HepG2 (cell line): Measurements from ENCODE around the gene CCDC142. TPM values are rescaled to one million over a fixed set of nuclear protein-coding genes. Genes with fewer than 3 reads are reported as not detected.

Experiments
- ARID2 ChIP-seq: sonication (generic); formaldehyde crosslinking; IDR thresholded peaks from 2 replicates; pipeline ENCODE4 v1.8.1; 2022; ENCODE audit warnings: mild to moderate bottlenecking, missing genetic modification reagents, borderline replicate concordance
- DDIT3 ChIP-seq: sonication (generic); formaldehyde crosslinking; IDR thresholded peaks from 2 replicates; pipeline ENCODE4 v1.4.0; 2020; ENCODE audit warnings: mild to moderate bottlenecking, missing genetic modification reagents
- DNMT1 ChIP-seq: sonication (generic); formaldehyde crosslinking; IDR thresholded peaks from 2 replicates; pipeline ENCODE4 v1.5.1; 2020; ENCODE audit warnings: mild to moderate bottlenecking, missing genetic modification reagents
- HNF1A ChIP-seq, 2 experiments: sonication (generic) in 1 of 2; formaldehyde crosslinking in 1 of 2; IDR thresholded peaks; 2 replicates each; pipeline versions ENCODE4 v1.4.0 to v1.6.1; 2016 to 2020; ENCODE audit warnings: borderline replicate concordance in 1 of 2, low read depth in 1 of 2, mild to moderate bottlenecking in 1 of 2, missing genetic modification reagents in 1 of 2
- KLF9 ChIP-seq: IDR thresholded peaks from 2 replicates; pipeline ENCODE4 v1.6.1; 2016; ENCODE audit warnings: low read depth
- MAFF ChIP-seq: IDR thresholded peaks from 2 replicates; pipeline ENCODE4 v1.6.1; 2011; ENCODE audit warnings: low read depth, low read length, improper control_type of control experiment
- MLLT10 ChIP-seq: sonication (generic); formaldehyde crosslinking; IDR thresholded peaks from 2 replicates; pipeline ENCODE4 v1.4.0; 2020; ENCODE audit warnings: missing genetic modification reagents
- NR2F2 ChIP-seq: IDR thresholded peaks from 2 replicates; pipeline ENCODE4 v1.6.1; 2012; ENCODE audit warnings: low read depth, inconsistent platforms, borderline replicate concordance
- PHF21A ChIP-seq: sonication (generic); formaldehyde crosslinking; IDR thresholded peaks from 2 replicates; pipeline ENCODE4 v1.5.0; 2020; ENCODE audit warnings: mild to moderate bottlenecking, missing genetic modification reagents
- REL ChIP-seq: sonication (generic); formaldehyde crosslinking; conservative IDR thresholded peaks from 2 replicates; pipeline ENCODE4 v1.8.0; 2022; ENCODE audit warnings: mild to moderate bottlenecking, missing genetic modification reagents, moderate library complexity
- SNAI1 ChIP-seq: sonication (generic); formaldehyde crosslinking; IDR thresholded peaks from 2 replicates; pipeline ENCODE4 v1.5.0; 2020; ENCODE audit warnings: mild to moderate bottlenecking, missing genetic modification reagents, borderline replicate concordance
- ZKSCAN8 ChIP-seq: IDR thresholded peaks from 2 replicates; pipeline ENCODE4 v1.6.1; 2016; ENCODE audit warnings: borderline replicate concordance, missing genetic modification reagents, missing compliant biosample characterization
- ZNF841 ChIP-seq: sonication (generic); formaldehyde crosslinking; IDR thresholded peaks from 2 replicates; pipeline ENCODE4 v1.8.1; 2023; ENCODE audit warnings: missing genetic modification reagents, borderline replicate concordance
- polyA plus RNA-seq, 8 experiments: library from polyadenylated mRNA; depleted of rRNA in 3 of 8; stranded (reverse) in 7 of 8; unstranded in 1 of 8; fragments of >200 nt; fragmentation: Illumina TruSeq in 4 of 8; extraction: Trizol in 4 of 8; gene quantifications; 2 replicates each; pipeline versions ENCODE4 v1.2.1 to v1.2.3, GENCODE V29; 2011 to 2016; ENCODE audit warnings: low read depth in 4 of 8, missing spikeins in 1 of 8, mixed read lengths in 1 of 8; ENCODE audit not compliant: insufficient read depth in 1 of 8
- total RNA-seq, 5 experiments: library from RNA; depleted of rRNA; stranded (reverse); fragments of >200 nt; fragmentation: Illumina TruSeq; extraction: Trizol; gene quantifications; 2 replicates each; pipeline ENCODE4 v1.2.3, GENCODE V29; 2016; ENCODE audit warnings: low read depth in 1 of 5
- TF ChIP-seq, protein P1 (sequence below): sonication (generic); formaldehyde crosslinking; IDR thresholded peaks from 2 replicates; pipeline ENCODE4 v1.4.0; 2020; ENCODE audit warnings: missing genetic modification reagents
- TF ChIP-seq, protein P2 (sequence below): sonication (generic); formaldehyde crosslinking; IDR thresholded peaks from 2 replicates; pipeline ENCODE4 v1.5.0; 2020; ENCODE audit warnings: mild to moderate bottlenecking, missing genetic modification reagents
- TF ChIP-seq, protein P3 (sequence below): sonication (generic); formaldehyde crosslinking; IDR thresholded peaks from 2 replicates; pipeline ENCODE4 v1.5.0; 2020; ENCODE audit warnings: mild to moderate bottlenecking, missing genetic modification reagents
- TF ChIP-seq, protein P4 (sequence below): sonication (generic); formaldehyde crosslinking; IDR thresholded peaks from 2 replicates; pipeline ENCODE4 v1.8.1; 2023; ENCODE audit warnings: missing genetic modification reagents, mild to moderate bottlenecking, borderline replicate concordance

The CCDC142 gene
- total and polyA plus RNA-seq, 2 of the 13 experiments (the other 11 are each of a cell fraction or from before 2014, with no cell fraction given) = 14.7 to 30.4 TPM

- TF ChIP-seq NR2F2 (peak; percentile 38; the same call in 1 of the 2 replicates), DNMT1 (peak; percentile 68; the same call in 1 of the 2 replicates), MLLT10 (CRISPR knock-in tag) (no peak), KLF9 (CRISPR knock-in tag) (no peak), MAFF (no peak), PHF21A (CRISPR knock-in tag) (peak; percentile 75), SNAI1 (CRISPR knock-in tag) (0 out of 2 replicates have a peak, but pooled peaks have one; percentile 58), ARID2 (CRISPR knock-in tag) (peak; percentile 92), DDIT3 (no peak), REL (CRISPR knock-in tag) (no peak), ZNF841 (CRISPR knock-in tag) (no peak), HNF1A (IDR thresholded peaks at IDR 0.05; ENCODE audit: low read depth) (peak; percentile 17; the same call in 1 of the 2 replicates), HNF1A (CRISPR knock-in tag; IDR thresholded peaks at IDR 0.05; ENCODE audit: borderline replicate concordance) (no peak; the same call in 1 of the 2 replicates), ZKSCAN8 (CRISPR knock-in tag) (peak; percentile 15; the same call in 1 of the 2 replicates)
- TF ChIP-seq, protein P1, sequence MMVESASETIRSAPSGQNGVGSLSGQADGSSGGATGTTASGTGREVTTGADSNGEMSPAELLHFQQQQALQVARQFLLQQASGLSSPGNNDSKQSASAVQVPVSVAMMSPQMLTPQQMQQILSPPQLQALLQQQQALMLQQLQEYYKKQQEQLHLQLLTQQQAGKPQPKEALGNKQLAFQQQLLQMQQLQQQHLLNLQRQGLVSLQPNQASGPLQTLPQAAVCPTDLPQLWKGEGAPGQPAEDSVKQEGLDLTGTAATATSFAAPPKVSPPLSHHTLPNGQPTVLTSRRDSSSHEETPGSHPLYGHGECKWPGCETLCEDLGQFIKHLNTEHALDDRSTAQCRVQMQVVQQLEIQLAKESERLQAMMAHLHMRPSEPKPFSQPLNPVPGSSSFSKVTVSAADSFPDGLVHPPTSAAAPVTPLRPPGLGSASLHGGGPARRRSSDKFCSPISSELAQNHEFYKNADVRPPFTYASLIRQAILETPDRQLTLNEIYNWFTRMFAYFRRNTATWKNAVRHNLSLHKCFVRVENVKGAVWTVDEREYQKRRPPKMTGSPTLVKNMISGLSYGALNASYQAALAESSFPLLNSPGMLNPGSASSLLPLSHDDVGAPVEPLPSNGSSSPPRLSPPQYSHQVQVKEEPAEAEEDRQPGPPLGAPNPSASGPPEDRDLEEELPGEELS (CRISPR knock-in tag) = peak; percentile 37
- TF ChIP-seq, protein P2, sequence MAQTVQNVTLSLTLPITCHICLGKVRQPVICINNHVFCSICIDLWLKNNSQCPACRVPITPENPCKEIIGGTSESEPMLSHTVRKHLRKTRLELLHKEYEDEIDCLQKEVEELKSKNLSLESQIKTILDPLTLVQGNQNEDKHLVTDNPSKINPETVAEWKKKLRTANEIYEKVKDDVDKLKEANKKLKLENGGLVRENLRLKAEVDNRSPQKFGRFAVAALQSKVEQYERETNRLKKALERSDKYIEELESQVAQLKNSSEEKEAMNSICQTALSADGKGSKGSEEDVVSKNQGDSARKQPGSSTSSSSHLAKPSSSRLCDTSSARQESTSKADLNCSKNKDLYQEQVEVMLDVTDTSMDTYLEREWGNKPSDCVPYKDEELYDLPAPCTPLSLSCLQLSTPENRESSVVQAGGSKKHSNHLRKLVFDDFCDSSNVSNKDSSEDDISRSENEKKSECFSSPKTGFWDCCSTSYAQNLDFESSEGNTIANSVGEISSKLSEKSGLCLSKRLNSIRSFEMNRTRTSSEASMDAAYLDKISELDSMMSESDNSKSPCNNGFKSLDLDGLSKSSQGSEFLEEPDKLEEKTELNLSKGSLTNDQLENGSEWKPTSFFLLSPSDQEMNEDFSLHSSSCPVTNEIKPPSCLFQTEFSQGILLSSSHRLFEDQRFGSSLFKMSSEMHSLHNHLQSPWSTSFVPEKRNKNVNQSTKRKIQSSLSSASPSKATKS = no peak
- TF ChIP-seq, protein P3, sequence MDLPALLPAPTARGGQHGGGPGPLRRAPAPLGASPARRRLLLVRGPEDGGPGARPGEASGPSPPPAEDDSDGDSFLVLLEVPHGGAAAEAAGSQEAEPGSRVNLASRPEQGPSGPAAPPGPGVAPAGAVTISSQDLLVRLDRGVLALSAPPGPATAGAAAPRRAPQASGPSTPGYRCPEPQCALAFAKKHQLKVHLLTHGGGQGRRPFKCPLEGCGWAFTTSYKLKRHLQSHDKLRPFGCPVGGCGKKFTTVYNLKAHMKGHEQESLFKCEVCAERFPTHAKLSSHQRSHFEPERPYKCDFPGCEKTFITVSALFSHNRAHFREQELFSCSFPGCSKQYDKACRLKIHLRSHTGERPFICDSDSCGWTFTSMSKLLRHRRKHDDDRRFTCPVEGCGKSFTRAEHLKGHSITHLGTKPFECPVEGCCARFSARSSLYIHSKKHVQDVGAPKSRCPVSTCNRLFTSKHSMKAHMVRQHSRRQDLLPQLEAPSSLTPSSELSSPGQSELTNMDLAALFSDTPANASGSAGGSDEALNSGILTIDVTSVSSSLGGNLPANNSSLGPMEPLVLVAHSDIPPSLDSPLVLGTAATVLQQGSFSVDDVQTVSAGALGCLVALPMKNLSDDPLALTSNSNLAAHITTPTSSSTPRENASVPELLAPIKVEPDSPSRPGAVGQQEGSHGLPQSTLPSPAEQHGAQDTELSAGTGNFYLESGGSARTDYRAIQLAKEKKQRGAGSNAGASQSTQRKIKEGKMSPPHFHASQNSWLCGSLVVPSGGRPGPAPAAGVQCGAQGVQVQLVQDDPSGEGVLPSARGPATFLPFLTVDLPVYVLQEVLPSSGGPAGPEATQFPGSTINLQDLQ (CRISPR knock-in tag) = no peak
- TF ChIP-seq, protein P4, sequence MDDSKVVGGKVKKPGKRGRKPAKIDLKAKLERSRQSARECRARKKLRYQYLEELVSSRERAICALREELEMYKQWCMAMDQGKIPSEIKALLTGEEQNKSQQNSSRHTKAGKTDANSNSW = no peak
Measured at GRCh38 chr2:74457549-74458131, 25.2 kb downstream of the CCDC142 start (continued).
